NCI-H526 (cell line): Measurements from ENCODE around the gene MIOS.

ENCODE experiments used
- DNase-seq, 2 experiments: peaks; one replicate each; lab custom pipeline; 2025; lab: John Stamatoyannopoulos, UW

Gene MIOS

DNA sequence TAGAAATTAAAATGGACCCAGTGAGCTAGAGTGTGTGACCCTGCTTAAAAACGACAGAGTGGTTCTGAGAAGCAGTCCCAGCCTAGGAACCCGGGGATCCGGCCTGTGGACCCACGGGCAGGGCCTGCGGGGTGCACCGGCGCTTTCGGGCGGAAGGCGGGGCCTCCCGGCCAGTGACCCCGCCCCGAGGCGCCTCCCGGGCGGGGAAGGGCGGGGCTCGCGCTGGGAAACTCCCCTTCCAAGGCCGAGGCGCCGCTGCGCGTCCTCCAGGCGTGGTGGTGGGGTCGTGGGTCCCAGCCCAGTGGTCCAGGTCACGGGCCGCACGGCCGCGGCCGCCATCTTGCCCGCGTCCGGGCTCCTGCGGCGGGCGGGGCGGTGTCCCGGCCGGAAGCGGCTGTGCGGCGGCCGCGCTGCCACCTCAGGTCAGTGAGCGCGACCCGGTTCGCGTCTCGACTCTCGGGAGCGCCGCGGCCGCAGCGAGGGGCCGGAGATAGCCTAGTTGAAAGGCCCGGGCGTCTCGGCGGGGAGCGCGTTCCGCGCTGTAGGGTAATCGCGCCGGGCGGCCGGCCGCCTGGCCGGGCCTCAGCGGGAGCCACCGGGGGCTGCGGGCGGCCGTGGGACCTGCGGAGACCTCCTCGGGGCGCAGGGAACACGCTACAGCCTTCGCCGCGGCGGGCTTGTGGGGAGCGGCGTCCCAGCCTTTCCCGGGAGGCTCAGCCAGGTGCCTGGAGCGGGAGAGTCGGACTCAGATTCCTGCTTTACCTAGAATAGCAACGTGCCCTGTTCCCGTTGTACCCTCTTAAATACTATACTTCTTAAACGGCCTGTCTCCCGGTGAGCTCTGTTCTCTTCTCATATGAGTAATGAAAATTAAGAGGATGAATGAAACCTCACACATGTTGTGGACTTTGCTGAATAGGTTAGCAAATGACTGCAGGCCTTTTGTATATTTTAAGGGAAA is at the start of gene MIOS:
Gene MIOS (plus strand): TSS at position 234 of the 961 bp plus-strand sequence. CDS start 5,592 bp downstream, outside the sequence.
- DNase-seq = peak in 1 of 2 experiments; percentile 86

- no peak for DNase-seq
Measured at GRCh38 chr7:7517754-7518153, 48.9 kb upstream of the MIOS start.

DNA sequence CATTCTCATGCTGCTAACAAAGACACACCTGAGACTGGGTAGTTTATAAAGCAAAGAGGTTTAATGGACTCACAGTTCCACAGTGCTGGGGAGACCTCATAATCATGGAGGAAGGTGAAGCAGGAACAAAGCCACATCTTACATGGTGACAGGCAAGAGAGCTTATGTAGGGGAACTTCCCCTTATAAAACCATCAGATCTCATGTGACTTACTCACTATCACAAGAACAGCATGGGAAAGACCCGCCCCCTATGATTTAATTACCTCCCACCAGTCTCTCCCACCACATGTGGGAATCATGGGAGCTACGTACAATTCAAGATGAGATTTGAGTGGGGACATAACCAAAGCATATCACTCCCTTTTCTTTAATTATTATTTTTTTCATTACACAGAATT is 47.6 kb upstream of the MIOS start:
- no peak for DNase-seq

DNA sequence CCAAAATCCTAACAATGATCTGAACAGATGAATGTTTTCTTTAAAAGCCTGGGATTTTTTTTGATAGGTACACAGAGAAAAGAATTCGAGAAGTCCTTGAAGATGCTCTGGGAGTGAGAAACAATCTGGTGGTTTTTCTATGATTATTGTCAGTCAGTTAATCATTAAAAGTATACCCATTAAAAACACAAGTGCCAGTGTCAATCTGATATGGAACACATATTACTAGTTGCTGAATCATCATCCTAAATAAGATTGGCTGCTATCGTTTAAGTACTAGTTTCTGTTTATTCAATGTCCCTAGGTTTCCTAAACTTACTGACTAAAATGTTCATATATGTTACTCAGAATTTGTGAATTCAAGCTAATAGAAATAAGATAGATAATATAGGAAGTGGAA is 47.2 kb upstream of the MIOS start:
- no peak for DNase-seq

- DNase-seq = no peak
Measured at GRCh38 chr7:7521259-7521658, 45.4 kb upstream of the MIOS start.

- DNase-seq = no peak
Measured at GRCh38 chr7:7522421-7522820, 44.3 kb upstream of the MIOS start.

DNA sequence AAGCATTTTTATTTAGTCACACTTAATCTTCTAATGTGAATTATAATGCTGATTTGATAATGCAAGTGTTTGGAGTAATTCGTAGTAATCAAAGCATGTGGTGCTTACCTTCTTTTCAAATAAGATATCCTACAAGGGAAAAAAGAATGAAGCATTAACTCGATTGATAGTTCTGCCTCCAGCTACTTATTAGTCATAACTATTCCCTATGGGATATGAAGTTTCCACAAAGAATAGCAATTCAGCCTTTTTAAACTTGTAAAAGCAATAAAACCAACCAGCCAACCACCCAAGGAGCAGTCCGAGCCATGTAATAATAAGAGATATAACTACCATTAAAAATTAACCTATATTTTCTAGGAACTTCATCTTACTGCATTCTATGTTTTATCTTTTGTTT is 42.6 kb upstream of the MIOS start:
- no peak for DNase-seq

DNA sequence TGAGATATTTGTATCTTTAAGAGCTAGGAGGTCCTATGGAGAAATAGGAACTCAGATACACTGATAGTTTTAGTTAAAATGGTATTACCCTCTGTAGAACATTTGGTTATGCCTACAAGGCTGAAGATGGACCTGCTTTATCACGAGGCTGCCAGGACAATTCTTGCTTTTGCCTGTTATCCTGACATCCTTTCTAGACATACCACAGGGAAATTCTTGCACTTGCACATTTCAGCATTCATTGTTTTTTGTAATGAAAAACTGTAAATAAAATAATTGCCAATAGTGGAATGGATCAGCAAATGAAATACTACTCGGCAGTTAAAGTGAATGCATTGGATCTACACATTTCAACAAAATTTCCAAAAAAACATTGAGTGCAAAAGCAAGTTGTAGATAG is 40.7 kb upstream of the MIOS start:
- DNase-seq = no peak

DNA sequence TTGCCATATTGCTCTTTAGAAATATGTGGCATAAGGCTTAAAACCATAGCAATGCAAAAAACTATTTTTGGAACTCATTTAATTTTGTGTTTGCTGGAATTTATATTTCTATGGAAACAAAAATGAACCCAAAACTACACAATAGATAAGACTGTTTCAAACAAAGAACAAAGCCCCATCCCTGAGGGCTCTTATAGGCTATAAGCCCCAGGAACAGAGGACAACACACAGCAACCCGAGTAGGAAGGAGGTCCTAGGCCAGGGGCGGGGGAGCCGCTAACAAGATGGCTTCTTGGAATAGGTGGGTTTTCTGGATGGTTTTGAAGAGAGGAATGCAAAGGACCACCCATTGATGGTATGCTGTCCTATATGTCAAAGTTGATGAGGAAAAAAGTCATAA is 39.6 kb upstream of the MIOS start:
- DNase-seq = no peak

DNA sequence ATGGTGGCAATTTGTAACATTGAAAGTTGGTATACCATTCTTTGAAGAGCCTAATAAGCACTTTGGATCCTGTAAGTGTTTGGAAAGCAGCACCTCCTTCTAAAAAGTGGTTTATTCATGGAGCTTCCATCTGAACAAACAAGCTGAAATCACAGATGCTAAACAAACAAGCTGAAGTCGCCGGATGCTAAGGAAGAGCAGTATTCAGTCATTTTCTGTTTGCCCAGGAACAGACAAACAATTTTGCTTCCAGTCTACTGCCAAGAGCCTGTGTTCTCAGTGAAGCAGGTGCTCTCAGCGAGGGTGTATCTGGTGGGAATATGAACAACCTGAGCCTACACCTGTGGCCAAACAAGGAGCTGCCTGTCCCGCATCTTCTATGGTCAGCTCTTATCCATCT is 37.4 kb upstream of the MIOS start:
- DNase-seq = no peak

GRCh38 chr7:7533831-7534430 is 32.8 kb upstream of the MIOS start:
- no peak for DNase-seq

DNA sequence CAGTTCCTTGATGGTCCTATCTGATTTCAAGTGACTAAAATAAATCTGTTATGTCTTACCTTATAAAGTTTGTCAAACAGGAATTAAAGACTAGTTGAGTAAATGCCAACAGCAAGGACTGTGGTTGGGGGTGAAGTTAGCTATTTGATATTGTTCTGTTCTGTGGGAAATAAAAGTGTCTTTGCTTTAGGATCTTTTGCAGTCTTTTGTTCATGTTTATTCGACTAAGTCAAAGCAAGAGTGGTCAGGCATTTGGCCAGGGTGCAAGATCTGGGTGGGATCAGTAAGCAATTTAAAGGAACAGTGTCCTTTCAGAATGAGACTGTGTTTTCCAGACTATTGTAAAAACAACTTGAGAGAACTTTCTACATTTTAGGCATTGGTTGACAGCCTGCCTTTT is 31.0 kb upstream of the MIOS start, which contains the start of gene COL28A1:
Gene COL28A1 (minus strand): TSS at position 183 of the 400 bp plus-strand sequence. CDS start 2,998 bp downstream, outside the sequence.
- no peak for DNase-seq

GRCh38 chr7:7536396-7537019 is 30.2 kb upstream of the MIOS start:
- no peak for DNase-seq

DNA sequence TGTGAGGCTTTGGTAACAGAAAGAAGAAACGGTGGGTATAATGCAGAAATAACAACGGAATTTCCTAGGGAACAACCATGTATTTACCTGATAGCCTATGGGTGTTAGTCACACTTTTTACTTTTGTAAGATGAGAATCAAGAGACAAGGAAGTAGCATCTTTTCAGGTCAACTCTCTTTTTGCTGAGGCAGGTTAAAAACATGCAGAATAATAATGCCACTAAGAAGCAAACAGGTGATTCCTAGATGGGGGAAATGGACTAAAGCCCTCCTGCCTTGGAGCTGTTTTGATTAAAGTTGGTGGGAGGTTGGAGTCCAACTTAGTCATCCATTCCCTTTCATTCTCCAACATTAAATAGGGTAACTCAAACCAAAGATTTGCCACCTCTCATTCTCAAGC is 29.0 kb upstream of the MIOS start:
- DNase-seq = no peak

DNA sequence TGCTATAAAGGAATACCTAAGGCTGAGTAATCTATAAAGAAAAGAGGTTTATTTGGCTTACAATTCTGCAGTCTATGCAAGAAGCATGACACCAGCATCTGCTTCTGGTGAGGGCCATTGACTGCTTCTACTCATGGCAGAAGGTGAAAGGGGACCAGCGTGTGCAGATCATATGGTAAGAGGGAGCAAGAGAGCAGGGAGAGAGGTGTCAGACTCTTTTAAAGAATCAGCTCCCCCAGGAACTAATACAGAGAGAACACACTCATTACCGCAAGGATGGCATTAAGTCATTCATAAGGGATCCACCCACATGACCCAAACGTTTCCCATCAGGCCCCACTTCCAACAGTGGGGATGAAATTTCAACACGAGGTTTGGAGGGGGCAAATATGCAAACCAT is 27.5 kb upstream of the MIOS start:
- no peak for DNase-seq

GRCh38 chr7:7539711-7540110 is 27.0 kb upstream of the MIOS start:
- DNase-seq = no peak

- DNase-seq = no peak
Measured at GRCh38 chr7:7542251-7542835, 24.3 kb upstream of the MIOS start.

GRCh38 chr7:7548407-7548806 is 18.3 kb upstream of the MIOS start:
- DNase-seq = no peak

DNA sequence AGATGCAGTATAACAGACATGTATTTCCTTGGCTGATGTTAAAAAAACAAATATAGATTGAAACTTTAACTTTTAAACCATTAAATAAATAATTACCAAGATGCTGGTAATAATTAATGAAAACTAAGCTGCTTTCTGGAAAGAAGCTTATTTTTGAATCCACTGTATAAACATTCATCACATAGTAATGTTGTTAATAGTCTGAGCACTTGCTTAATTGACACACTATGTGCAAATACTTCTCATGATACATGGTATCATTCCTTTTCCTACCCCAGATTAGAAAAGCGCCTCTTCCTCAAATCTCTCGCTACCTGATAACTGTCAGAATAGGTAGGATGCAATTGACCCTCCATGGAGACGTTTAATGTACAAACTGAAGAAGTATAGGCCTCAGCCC is 16.0 kb upstream of the MIOS start:
- no peak for DNase-seq

GRCh38 chr7:7552199-7552598 is 14.5 kb upstream of the MIOS start:
- no peak for DNase-seq

GRCh38 chr7:7553386-7553785 is 13.3 kb upstream of the MIOS start:
- no peak for DNase-seq

- DNase-seq = no peak
Measured at GRCh38 chr7:7554021-7554432, 12.7 kb upstream of the MIOS start.
